HG03457 (cell line): Measurements from ENCODE around the gene ANKRD53.

Experiments used
- ATAC-seq: cut with Tn5 transposase; IDR thresholded peaks from one replicate; pipeline ENCODE4 v1.9.1; 2021; ENCODE audit warnings: moderate number of reproducible peaks; ENCODE audit not compliant: unreplicated experiment

Gene ANKRD53, protein sequence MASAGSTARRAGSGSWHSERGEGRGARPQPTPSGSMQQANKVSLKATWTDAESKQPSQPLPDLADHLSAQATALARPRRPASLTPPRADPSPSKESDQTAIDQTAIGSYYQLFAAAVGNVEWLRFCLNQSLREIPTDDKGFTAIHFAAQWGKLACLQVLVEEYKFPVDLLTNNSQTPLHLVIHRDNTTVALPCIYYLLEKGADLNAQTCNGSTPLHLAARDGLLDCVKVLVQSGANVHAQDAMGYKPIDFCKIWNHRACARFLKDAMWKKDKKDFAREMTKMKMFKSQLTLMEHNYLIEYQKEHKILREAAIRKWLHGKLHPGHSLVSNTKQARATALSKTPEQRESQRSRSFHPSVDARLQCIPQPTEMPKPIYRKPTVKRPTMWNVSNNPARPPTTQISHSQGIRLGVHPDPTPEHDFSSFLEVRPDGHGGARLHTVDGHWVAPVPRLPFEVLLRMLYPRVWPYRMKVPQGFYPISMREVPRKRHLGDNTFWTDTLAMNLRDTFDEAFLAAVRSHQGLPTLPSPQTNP

DNA sequence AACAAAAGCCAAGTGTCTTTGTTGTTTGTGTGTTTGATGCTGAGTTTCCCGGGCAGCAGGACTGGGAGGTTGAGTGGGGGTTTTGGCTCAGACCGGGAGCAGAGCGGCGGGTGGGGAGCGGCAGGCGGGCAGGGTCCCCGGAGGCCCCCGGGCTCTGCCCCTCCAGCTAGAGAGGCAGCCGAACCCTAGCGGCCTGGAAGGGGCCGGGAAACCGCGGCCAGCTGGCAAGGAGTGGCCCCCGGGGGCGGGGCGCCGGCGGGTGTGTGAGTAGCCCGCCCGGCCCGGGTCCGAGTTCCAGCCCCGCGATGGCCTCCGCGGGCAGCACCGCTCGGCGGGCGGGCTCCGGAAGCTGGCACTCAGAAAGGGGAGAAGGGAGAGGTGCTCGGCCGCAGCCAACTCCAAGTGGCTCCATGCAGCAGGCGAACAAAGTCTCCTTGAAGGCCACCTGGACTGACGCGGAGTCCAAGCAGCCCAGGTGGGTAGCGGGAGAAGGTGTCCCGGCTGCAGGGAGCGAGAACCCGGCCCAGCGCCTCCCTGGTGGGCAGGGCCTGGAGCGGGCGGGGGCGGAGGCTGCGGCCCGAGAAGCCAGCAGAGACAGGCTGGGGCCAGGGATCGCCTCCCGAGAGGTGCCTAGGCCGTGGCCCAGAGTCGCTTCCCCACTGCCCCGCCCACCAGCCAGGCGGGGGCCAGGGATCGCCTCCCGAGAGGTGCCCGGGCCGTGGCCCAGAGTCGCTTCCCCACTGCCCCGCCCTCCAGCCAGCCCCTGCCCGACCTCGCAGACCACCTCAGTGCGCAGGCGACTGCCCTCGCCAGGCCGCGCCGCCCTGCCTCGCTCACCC lies at the start of gene ANKRD53:
Gene ANKRD53, plus strand, starts transcription at position 290 of the 839 bp plus-strand sequence. Its CDS starts 16 bp downstream, at position 306.
- ATAC-seq, result no peak

DNA sequence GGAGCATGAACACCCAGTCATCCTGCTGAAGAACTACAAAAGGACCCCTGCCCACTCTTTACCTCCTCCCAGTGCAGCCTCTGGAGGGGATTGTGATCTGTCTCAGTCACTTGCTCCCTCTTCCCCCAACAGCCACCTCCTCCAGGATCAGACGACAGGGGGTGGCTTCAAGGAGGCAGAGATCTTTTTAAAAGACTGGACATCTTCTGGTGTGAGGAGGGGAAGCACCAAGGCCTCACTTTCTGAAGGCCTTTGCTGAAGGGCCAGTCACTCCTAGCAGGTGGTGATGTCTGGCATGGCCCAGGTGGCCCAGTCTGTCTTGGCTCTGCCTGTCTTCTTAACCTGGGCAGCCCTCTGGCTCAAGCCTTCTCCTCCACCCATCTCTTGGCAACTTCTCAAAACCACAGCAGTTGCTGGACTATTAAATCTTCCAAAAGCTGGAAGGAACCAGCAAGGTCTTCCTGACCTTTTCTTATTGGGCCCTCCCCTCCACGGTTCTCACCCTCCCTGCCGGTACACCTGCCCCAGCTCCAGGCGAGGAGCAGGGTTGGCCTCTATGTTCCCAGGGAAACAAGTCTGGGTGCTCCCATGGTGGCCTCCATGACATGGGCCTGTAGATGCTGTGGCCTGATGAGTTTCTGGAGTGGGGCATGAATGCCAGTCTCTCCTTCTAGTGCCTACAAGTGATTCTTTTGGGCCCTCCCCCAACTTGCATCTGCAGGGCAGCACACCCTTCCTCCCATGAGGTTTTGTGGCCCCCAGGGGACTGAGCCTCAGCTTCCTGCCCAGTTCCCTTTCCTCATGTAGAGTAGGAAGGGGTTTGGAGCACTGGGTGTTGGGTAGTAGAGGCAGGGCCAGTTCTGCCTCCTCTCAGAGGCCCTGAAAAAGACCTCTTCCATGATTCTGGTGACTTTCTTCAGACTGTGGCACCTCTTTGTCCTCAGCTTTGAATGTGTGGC lies 47.8 kb upstream of the ANKRD53 start:
- ATAC-seq, result no peak

DNA sequence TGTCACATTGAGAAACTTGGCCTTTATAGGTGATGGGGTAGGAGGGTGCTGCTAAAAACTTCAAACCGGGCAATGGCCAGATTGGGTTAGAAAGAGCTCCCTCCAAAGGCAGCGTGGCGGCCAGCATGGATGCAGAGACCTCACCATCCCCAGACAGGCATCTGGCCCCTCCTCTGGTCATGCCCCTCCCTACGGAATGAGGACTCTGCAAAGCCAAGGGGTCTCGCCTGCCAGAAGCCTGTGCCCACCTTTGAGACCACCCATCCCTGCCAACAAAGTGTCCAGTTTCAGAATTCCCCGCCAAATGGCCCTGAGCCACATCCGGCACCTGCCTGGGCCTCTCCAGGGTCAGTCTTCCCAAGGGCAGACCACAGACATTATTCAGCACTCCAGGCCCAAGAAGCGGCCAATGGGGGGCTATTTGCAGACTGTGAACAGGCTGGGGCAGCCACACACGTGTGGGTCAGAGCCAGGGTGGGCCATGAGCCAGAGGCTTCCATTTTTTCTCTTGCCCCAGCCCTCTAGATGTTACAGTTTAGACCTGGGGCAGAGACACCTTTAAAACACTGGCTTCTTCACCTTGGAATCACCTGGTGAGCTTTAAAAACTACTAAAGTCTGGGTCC lies 46.9 kb upstream of the ANKRD53 start:
- ATAC-seq, result no peak

DNA sequence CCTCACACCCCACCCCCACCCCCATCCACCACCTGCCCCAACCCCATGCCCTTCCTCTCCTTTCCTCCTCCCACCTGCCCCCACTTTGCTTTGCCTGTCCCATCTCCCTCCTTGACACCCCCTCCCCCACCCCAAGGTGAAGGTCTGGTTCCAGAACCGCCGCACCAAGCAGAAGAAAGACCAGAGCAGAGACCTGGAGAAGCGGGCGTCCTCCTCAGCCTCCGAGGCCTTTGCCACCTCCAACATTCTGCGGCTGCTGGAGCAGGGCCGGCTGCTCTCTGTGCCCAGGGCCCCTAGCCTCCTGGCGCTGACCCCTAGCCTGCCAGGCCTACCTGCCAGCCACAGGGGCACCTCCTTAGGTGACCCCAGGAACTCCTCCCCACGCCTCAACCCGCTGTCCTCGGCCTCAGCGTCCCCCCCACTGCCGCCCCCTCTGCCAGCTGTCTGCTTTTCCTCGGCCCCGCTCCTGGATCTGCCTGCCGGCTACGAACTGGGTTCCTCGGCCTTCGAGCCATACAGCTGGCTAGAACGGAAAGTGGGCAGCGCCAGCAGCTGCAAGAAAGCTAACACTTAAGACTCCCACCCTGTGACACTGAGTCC lies 45.7 kb upstream of the ANKRD53 start:
- no peak for ATAC-seq

DNA sequence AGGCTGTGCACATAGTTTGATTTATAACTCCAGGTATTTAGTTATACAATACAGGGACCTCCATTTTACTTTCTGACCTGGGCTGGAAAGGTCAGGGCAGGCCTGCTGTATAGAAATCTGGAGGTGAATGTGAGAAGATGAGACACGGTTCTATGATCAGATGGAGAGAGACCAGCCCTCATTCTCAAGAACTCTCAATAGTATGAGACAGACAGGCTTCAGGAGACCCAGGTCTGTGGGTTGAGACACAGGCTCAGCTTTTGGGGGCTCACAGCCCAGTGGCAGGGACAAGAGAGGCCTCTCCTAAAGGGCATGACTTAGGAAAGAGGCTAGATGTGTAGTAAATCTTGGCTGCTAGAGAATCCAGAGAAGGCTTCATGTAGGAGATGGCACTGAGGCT lies 43.4 kb upstream of the ANKRD53 start:
- ATAC-seq, result no peak

DNA sequence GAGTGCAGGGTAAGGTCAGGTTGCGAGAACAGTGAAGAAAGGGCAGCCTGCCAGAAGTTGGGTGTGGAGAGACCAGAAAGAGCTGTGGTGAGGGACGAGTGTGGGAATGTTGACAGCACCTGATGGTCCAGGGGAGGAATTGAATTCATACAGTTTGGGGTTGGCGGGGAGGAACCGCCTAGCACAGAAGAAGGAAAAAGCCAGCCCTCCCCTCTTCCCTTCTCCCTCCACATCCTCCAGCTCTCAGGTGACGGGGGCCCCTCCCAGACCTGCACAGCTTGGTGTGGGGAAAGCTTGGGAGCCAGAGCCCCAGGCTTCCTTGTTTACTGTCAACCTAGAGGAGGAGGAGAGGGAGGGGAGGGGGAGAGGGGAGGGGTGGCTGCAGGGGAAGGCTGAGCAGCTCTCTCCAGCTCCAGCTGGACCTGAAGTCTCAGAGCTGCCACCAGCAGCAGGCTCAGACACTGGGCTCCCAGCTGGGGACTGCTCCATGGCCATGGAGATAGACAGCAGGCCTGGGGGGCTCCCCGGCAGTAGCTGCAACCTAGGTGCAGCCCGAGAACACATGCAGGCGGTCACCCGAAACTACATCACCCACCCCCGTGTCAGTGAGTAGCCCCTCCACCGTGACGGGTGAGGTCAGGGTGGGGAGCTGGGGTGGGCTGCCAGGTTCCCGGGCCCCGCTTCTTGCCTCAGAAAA lies 42.8 kb upstream of the ANKRD53 start, which contains the start of gene ATP6V1B1:
Gene ATP6V1B1, plus strand, starts transcription at position 433 of the 697 bp plus-strand sequence. Its CDS starts 55 bp downstream, at position 488.
- no peak for ATAC-seq

DNA sequence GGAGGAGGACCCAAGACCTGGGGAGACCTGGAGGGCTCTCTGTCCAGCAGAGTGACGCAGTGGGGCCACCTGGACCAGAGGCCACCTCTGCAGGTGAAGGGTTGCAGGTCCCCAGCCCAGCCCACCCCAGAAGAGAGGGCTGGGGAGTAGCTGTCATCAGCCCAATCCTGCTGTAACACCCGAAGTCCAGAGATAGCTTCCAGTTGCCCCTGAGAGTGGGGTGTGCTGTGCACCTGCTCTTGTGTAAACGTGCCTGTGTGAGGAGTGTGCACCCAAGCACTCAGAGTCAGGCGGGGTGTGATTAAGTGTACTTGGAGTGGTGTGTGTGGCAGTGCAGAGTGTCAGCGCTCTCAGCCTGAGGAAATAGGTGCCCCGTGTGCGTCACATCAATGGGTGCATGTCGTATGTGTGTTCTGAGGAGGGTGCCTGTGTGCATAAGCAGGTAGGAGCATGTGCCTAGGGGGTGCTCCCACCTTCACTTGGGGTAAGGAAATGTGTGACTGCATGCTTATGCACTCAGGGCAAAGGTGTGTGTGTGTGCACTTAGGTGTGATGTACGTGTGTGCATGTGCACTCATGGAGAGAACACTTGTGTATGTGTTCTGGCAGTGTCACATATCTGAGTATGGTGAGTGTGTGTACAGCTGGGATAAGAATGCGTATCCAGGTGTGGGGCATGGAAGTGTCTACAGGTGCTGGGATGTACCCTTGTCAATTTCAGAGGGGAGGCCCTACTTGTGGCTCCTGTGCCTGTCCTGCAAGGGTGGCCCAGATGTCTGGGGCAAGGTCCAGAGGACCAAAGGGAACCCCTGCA lies 42.1 kb upstream of the ANKRD53 start:
- no peak for ATAC-seq

DNA sequence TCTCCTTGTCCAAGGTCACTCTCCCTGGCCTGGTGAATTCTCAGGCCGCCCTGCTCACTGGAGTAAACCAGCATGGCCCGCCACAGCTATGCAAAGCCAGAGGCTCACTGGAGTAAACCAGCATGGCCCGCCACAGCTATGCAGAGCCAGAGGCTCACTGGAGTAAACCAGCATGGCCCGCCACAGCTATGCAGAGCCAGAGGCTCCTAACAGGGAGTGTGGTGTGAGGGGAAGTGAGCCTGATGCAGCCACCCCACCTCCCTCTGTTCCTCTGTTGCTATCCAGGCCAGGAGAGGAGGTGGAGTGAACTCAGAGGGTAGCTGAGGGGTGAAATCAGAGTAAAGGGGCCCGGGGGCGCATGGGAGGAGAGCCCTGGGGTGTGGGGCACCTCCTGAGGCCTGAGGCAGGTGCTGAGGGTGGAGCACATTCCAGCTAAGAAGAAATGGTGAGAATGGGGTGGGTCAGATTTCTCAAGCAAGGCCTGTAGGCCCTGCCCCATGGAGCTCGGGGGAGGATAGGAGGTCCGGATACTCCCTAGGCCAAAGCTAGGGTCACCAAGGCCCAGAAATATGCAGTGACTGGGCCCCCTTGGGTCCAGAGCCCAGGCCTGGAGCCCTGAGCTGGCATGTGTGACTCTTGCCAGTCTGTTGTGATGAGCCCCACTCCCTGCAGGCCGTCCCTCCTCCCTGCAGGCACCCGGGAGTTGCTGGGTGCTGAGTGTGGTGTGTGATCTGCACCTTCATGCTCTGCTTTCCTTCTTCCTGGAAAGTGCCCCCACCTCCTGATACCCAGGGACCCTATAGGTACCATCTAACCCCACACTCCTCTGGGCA lies 41.2 kb upstream of the ANKRD53 start:
- no peak for ATAC-seq

DNA sequence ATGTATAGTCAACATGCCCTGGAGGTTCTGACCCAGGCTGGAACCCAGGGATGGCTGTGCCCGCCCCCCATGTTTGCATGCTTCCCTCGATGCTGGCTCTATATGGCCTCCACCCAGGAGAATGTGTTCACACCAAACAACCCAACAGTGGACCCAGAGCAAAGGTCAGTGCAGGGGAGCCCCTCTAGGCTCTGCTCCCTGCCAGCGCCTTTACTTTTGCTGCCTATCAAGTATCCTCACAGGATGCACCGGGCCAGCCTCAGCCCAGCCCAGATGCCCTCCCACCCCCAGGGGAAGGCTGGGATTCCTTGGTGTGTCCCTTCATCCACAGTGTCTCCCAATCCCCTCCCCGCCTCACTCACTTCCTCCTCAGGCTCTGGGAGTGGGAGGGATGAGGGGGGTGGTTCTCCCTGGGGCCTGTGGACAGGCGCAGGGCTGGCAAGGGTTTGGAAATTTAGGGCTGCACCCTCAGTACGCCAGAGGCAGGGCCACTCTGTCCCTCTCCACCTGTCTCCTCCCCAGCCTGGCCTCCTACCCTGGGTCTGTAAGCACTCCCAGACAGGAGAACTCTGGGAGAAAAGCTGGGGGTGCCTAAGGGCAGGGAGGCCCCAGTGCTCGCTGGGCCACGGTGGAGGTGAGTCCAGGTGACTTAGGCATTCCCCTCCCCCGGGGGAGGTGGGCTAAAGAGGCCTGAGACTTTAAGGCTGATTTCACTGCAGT lies 40.4 kb upstream of the ANKRD53 start:
- ATAC-seq, result no peak

DNA sequence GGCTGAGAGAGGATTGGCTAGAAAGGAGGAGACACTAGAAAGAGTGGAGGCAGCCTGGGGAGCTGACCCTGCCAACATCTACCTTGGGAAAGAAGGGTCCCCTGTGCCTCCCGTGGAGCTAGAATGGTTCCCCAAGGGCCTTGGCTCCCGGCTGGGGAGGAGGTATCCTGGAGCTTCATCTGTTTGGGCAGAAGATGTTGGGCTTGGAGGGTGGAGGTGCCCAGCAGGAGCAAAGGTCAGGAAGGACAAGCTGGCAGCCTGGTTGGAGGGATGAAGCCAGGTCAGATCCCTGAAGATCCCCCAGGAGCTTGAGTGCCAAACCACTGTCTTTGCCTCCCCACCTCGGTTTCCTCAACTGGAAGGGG lies 39.9 kb upstream of the ANKRD53 start:
- ATAC-seq, result no peak

DNA sequence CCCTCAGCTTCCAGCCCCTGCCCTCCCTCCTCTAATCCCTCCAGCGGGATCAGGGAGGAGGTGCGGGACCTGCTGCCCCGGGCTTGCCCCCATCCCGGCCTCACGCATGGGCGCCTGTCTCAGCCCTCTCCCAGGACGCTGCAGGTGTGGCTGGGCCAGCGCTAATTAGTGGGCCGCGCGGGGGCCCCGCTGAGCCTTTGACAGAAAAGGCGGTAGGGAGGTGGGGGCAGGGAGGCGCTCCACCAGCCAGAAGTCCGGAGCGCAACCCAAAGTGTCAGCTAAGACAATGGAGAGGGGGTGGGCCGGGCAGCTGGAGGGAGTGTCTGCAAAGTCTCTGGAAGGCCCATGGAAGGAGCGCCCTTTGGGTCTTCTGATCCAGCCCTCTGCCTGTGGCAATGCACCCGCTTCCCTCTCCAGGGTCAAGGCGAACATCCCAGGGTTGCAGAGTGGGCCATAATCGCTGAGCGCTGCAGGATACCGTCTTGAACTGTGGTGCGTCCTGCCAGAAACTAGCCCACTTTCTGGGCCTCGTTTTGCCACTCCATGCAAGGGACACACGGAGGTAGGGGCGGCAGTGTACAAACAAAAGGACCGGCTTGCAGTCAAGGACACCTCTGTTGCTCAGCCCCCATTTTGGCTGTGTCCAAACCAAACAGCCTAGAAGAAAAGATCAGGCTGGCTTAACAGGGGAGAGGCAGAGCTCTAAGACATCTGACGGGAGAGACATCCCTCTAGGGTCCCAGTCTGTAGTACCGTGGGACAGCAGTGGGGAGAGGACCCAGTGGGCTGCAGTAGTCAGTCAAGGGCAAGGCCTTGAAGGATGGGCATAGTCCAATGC lies 39.2 kb upstream of the ANKRD53 start:
- ATAC-seq, result no peak

DNA sequence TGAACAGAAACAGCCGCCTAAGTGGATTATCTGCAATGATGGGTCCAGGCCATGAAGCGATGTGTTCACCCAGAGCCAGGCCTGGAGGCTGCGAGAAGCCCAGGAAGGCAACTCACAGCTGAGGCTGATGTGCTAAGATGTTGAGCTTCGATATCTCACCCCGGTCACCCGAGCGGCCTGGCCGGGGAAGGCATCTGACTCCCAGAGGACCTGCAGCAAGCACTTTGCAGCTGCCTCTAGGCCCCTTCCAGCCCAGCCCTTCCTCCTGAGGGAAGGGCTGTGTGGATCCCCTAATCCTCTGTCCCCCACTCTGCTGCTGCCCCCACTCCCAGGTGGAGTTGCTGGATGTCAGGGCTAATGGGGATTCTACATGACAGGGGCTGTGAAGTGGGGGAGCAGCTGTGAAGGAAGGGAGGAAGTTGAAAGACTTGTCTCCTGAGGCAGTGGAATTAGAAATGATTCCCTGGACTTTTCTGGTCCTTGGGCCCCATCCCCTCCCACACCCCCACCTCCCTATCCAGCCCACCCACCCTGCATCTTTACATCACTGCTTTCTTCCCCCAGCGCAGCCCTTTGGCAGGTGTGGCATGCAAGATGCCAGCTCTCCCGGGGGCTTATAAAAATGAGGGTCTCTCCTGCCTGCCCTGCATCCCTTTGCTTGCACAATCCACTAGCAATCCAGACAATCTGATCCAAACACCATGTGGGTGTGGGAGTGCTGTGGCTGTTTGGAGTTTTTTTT lies 38.4 kb upstream of the ANKRD53 start:
- ATAC-seq, result no peak

DNA sequence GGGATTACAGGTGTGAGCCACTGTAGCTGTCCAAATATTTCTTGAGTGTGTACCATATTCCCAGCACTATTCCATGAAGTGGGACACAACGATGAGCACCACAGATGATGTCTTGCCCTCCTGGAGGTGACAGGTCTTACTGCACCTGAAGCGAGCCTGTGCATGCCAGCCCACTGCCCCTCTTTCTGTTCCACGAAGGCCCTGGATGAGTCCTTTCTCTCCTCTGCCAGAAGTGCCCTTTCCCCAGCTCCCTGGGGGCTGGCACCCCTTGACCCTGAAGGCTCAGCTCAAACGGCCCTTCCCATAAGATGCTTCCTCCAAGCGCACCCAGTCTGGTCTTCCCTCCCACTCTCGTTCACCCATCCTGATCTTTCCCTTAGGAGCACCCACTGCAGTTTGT lies 37.2 kb upstream of the ANKRD53 start:
- ATAC-seq, result no peak

DNA sequence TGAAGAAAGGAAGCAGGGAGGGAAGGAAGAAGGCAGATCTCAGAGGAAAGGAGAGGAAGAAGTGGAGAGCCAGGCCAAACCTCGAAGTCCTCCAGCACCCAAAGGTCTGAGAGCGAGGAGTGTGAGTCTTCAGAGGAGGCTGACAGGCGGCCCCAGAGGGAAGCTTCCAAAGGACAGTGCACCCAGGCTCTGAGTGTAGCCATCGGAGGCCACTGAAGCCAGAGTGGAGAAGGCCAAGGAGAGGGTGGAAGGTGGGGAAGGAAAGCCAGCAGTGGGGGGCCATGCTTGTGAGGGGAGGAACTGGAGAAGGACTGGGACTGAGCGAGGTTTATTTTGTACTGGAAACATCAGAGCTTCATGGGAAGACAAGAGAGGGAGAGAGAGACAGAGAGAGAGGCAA lies 36.7 kb upstream of the ANKRD53 start:
- ATAC-seq, result no peak
